NCI-H1930 (cell line): ENCODE results near the gene TNFRSF4.

Experiments
- DNase-seq, 2 experiments: peaks; one replicate each; lab custom pipeline; 2025; lab: John Stamatoyannopoulos, UW

The TNFRSF4 gene

DNA sequence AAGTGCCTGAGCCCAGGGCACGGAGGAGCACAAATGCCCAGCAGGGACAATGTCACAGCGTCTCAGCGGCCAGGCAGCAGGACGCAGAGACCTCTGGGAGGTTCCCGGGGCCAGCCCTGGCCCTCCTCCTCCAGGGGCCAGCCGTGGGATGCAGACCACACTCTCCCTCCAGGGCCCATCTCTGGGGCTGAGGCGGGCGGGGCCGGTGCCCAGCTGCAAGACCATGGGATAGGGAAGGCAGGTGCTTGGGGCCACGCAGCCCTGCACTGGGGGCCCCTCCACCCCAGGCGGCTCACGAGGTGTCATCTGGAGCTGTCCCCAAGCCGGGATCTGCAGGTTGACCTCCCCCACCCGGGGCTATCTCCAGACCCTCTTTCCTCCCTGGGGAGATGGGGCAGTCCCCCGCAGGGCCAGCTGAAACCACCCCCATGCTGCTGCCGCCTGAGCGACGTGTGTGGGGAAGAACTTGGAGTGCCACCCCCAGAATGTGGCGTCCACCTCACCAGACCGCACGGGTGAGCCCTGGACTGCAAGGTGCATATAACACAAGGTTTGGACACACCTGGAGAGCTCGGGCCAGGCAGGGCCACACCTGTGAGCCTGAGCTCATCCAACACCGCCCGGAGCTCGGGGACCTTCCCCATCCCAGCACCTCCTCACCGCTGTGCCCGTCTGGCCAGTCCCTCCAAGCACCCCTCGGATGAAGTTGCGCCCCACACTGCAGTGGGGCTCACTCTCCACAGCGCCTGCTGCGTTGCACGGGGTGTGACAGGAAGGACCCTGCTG is 44.3 kb downstream of the TNFRSF4 start:
- no peak for DNase-seq

DNA sequence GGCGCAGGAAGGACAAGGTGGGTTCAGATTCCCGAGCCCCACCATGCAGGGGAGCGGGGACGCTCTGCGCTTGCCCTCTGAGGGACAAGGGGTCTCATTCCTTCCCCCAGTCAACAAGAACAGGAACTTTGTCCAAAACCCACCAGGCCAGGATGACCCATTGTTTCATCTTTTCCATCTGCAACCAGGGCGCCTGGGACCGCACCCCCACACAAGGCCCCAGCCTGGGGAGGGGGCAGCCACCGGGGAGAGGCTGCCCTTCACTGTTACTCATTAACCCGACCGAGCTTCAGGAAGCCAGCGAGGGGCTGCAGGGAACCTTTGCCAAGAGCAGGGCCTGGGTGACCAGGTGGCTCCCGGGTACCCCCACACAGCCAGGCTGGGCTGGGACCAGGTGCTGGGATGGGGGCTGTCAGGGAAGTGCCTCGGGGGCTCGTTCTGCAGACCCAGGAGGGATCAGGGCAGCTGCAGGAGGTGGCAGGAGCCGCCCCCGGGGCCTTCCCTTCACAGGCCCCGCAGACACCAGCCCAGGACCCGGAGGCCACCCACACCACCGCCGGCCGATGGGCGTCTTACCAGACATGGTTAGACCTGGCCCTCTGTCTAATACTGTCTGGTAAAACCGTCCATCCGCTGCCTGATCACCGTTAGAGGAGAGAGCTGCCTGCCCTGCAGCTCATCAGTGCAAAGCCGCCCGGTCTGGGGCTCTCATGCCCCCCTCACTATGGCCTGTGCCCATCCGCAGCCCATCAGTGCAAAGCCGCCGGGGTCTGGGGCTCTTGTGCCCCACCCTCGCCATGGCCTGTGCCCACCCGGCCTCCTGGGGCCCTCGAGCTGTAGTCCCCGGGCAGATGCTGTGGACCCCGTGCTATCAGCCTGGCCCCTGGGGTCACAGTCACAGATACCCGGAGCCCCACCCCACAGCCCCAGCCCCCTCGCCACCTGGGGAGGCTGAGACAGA is 45.2 kb downstream of the TNFRSF4 start:
- DNase-seq = no peak

DNA sequence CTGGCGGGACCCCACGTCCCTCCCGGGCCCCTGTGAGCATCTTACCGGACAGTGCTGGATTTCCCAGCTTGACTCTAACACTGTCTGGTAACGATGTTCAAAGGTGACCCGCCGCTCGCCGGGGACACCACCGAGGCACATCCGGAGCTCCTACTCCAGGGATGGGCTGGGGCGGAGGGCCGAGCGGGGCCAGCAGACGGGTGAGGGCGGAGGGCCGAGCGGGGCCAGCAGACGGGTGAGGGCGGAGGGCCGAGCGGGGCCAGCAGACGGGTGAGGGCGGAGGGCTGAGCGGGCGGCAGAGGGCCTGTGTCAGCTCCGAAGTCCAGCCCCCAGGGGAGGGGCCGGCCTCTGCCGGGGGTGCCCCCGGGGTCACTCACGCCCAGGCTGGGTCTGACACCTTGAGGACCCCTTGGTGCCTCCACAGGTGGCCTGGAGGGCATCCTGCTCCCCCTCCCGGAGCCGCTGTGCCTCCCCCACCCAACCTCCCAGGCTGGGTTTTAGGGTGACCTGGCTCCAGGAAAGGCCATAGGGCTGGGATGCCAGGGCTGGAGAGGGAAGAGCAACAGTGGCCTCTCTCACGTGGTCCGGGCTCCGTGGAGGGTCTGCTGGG is 46.0 kb downstream of the TNFRSF4 start:
- DNase-seq = no peak

DNA sequence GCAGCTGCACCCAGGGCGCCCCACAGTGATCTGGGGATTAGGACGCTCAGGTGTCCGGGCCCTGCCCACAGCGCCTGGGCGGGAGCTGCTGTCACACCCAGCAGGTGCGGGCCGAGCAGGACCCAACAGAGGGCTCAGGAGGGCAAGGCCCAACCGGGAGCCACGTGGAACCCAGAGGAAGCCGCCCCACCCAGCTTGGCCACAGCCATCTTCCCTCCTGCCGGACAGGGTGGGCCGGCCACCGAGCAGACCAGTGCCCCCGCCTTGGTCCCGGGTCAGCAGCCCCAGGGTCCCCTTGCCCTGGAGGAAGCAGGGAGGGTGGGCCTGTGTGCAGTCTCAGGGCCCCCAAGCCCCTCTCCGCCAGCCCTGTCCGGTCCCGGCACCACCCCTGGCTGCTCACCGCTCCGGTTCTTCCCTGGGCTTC is 46.5 kb downstream of the TNFRSF4 start:
- no peak for DNase-seq

DNA sequence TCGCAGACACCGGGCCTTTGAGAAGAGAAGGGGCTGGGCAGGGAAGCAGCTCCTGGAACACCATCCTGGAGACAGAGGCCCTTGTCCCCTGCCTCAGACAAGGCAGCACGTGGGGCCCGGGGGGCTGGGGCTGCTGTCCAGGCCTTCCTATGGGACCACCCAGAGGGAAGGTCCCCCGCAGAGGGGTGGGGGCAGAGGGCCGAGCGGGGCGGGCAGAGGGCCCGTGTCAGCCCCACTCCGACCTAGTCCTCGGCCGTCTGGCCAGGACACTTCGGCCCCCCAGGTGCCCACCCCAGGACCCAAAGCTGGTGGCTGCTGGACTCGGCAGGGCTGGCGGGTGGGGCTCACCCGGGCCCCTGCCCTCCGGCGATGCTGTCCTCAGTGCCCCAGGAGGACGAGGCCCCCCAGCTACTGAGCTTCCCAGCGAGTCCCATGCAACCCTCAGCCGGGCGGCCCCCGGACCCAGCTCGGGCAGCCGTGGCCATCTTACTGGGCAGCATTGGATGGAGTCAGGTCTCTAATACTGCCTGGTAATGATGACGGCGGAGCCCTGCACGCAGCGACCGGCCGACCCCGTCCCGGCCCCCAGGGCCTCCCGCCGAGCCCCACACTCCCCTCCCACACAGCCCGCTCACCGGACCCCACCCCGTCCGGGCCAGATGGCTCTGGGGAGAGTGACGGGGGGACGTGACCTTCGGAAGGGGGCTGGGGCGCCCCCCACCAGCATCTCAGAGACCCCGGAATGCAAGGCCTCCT is 47.1 kb downstream of the TNFRSF4 start:
- DNase-seq = no peak

DNA sequence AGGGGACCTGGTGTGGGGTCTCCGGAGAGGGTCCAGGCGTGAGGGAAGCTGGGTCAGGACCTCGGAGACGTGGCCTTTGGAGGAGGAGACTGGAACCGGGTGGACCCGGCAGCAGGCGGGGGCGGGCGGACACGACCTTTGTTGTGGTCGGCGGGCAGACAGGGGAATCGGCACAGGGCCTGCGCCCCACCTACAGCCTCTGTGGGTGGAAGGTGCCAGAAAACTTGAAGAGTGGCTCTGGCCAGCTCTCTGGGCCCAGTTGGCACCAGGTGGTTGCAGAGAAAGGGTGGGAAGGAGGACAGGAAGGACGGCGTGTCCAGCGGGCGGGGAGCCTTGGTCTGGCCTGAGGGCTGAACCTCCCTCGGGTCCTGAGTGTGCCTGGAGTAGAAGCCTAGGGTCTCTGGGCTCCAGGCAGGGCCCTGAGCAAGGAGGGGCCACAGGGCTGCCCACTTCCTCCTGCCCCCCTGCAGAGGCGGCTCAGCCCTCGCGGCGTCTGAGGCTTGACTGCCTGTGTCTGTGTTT is 48.0 kb downstream of the TNFRSF4 start:
- DNase-seq = no peak

DNA sequence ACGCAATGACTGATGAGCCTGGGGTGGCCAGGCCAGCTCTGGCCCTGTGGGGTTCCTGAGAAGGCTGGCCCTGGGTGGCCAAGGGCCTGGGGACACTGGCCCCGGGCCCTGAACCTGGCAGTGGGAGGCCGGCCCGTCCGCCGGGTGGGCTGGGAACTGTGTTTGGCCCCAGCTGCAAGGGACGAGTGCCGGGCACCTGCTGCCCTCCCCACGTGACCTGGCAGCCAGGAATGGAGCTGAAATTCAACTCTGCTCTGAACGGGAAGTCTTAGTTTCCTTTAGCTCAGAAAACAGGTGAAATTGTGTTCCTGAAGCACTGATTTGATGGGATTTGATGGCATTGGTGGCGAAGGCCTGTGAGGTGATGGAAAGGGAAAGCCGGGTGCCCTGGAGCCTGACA is 48.5 kb downstream of the TNFRSF4 start:
- DNase-seq = no peak

DNA sequence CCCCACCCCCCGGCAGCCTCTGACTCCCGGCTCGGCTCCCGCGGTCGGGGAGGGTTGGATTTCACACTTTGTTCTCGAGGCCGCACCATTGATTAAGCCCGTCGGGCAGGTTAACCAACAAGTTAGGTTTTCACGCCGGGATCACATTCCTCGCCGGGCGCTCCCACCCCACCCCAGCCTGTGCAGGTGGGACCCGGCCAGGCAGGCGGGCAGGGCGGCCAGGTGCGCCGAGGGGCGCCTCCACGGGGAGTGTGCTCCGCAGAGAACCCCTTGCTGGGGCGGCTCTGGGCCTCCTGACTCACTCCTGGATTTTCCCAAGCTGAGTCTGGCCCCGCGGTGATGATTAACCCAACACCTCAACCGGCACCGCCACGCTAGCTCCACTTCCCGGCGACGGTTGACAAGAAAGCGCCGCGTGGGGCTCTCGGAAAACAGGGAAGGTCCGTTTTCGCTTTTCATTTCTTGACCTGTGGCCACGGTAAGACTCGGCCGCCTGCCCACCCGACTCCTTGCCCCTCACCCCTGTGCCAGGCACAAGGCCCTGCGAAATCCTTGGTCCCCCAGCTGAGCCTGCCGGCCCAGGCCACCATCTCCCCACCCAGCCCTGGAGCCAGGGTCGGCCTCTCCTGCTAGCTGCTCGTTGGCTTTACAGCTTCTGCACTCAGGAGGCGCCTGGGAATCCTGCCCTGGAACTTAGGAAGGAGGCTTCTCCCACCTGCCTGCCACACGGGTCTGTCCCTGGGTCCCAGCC is 49.1 kb downstream of the TNFRSF4 start:
- no peak for DNase-seq

DNA sequence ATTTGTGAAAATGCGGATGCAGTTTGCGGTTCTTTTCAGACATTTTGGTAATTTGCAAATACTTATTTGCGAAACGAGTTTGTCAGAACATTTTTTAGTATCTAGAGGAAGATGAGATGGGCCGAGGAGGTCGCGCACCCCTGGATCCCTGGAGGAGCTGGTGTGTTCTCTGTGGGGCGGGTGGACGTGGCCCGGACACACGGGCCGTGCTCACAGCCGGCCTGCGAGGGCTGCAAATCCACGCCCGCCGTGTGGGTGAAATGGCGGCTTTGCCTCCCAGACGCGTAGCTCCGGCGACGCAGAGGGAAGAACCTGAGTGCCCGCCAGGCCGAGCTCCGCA is 49.6 kb downstream of the TNFRSF4 start:
- no peak for DNase-seq

DNA sequence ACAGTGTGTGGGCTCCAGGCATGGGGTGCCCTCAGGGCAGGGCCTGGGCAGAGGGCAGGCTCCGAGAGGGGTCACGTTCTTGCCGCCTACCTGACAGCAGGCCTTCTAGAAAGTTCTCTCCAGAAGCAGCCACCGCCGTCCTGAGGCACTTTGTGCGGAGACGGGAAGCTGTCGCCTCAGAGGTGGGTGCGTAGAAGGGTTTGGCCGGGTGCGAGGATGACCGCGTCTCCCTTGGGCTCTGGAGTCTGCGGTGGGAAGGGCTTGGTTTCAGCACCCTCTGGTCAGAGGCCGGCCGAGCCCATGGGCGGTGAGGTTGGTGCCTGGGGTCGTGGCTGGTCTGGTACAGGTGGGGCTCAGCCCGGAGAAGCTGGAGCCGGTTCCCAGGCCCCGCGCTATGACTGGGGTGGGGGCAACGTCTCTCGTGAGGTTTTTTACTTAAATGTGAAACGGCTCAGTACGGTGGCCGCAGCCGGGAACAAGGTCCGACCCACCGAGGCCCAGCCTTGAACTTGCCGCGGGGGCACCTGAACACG is 50.3 kb downstream of the TNFRSF4 start:
- no peak for DNase-seq

DNA sequence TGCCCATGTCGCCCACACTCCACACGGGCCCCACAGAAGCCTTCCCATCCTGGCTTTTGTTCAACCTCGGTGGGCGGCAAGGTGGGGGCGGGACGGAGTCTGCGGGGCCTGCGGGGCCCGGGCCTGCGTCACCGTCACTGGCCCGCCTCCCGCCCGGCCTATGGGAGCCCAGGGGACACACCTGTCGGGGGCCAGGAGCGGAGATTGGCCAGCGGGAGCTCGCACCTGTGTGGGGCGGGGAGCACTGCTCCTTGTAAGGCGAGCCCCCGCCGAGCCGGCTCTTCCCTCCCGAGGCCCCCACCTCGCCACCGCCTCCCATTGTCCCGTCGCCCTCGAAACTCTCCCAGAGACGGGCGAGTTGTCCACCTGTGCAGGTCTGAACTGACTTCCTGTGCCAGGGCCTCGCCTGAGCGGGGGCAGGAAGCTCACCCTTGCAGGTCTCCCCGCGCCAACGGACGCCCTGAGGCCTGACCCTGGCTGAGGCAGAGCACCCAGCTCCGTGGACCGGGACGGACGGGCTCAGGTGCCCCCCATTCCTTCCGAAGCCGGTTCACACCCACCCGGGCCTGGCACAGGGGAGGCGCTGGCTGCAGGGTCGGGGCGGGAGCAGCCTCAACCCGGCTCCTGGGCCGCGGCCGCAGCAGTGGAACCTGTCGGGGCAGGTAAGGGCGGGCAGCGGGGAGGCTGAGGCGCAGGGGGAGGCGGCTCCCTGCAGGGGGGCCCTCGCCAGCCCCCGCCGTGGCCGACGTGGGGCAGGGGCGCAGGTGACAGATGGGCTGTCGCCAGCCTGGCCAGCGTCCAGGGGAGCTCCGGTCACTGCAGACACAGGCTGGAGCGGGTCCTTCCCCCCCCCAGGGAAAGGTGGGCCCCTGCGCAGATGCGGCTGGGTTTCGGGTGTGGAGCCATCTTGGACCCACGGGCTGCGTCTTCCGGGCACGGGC is 51.1 kb downstream of the TNFRSF4 start:
- no peak for DNase-seq

DNA sequence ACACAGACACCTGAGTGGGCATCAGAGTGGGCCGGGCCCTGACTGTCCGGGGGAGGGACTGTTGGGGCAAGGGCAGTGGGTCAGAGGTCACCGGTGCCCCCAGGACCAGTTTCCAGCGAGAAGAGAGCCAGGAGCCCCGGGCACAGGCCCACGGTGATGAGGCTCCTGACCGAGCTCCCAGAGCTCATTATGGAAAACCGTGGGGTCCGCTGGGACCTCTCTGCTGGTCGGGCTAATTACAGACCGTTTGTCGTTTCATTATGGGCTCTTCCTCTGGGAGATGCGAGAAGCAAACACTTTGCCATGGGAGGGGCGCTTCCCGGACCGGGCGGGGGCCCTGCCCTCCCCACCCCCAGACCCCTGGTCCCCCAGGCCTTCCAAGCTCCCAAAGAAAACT is 52.3 kb downstream of the TNFRSF4 start:
- no peak for DNase-seq
